K562 (cell line): ENCODE measurements around the gene NFIL3. TPM values are rescaled to one million over a fixed set of nuclear protein-coding genes. Genes with fewer than 3 reads are reported as not detected.
A peak's percentile ranks its signal among the peaks of the same experiment; 100 is the strongest.

ENCODE experiments used
- BACH1 ChIP-seq: fragments of 200-800 bp; sonication (Bioruptor generic); IDR thresholded peaks from 2 replicates; pipeline ENCODE4 v1.6.1; 2016; ENCODE audit warnings: missing genetic modification characterization, missing compliant biosample characterization
- CREM ChIP-seq: IDR thresholded peaks from 2 replicates; pipeline ENCODE4 v1.6.1; 2014; ENCODE audit warnings: antibody characterized with exemption, low read depth
- CTBP1 ChIP-seq: fragments of 450-650 bp; IDR thresholded peaks from 2 replicates; pipeline ENCODE4 v1.6.1; 2016; ENCODE audit warnings: borderline replicate concordance
- EZH2 ChIP-seq: IDR thresholded peaks from 2 replicates; pipeline ENCODE4 v1.6.1; 2012; ENCODE audit warnings: low read depth, mild to moderate bottlenecking, inconsistent platforms, low read length, borderline replicate concordance
- FOXJ2 ChIP-seq: fragments of 200-800 bp; sonication (Bioruptor generic); IDR thresholded peaks from 2 replicates; pipeline ENCODE4 v1.6.1; 2016; ENCODE audit warnings: missing genetic modification characterization, missing compliant biosample characterization
- FOXK2 ChIP-seq, 2 experiments: fragments of 450-650 bp; IDR thresholded peaks in 1 of 2; conservative IDR thresholded peaks in 1 of 2; 2 replicates each; pipeline ENCODE4 v1.6.1; 2016; ENCODE audit warnings: low read depth in 2 of 2, mild to moderate bottlenecking in 1 of 2
- HDAC2 ChIP-seq: fragments of 450-650 bp; IDR thresholded peaks from 2 replicates; pipeline ENCODE4 v1.6.1; 2016; ENCODE audit warnings: mild to moderate bottlenecking
- HNRNPK ChIP-seq: fragments of 200-400 bp; formaldehyde crosslinking; IDR thresholded peaks from one replicate; pipeline ENCODE4 v1.6.1; 2018; ENCODE audit warnings: mild to moderate bottlenecking, low read depth, low read length; ENCODE audit not compliant: poor library complexity, severe bottlenecking
- MAZ ChIP-seq, 2 experiments: fragments of 450-650 bp in 1 of 2; sonication (generic) in 1 of 2; formaldehyde crosslinking; IDR thresholded peaks in 1 of 2; conservative IDR thresholded peaks in 1 of 2; 2 replicates each; pipeline versions ENCODE4 v1.4.0 to v1.5.0; 2020; ENCODE audit warnings: mild to moderate bottlenecking in 1 of 2, missing genetic modification reagents in 1 of 2
- MCM2 ChIP-seq: fragments of 450-650 bp; IDR thresholded peaks from 2 replicates; pipeline ENCODE4 v1.6.1; 2017; ENCODE audit warnings: low read depth, mild to moderate bottlenecking
- NFIX ChIP-seq: fragments of 250-450 bp; sonication (Bioruptor Pico); IDR thresholded peaks from 2 replicates; pipeline ENCODE4 v1.4.0; 2020; ENCODE audit warnings: low read depth, mild to moderate bottlenecking, moderate library complexity
- PRMT5 ChIP-seq: sonication (generic); formaldehyde crosslinking; IDR thresholded peaks from 2 replicates; pipeline ENCODE4 v1.5.0; 2020; ENCODE audit warnings: missing genetic modification reagents
- PTRF ChIP-seq: fragments of 450-650 bp; IDR thresholded peaks from 2 replicates; pipeline ENCODE4 v1.6.1; 2016; ENCODE audit warnings: mild to moderate bottlenecking, missing genetic modification characterization, missing compliant biosample characterization
- RBM15 ChIP-seq: fragments of 200-400 bp; formaldehyde crosslinking; IDR thresholded peaks from 2 replicates; pipeline ENCODE4 v1.6.1; 2018; ENCODE audit warnings: mild to moderate bottlenecking, low read length, moderate library complexity; ENCODE audit not compliant: insufficient read depth
- RFX7 ChIP-seq: fragments of 250-450 bp; sonication (Bioruptor Pico); IDR thresholded peaks from 2 replicates; pipeline ENCODE4 v1.5.1; 2021; ENCODE audit warnings: mild to moderate bottlenecking
- SNIP1 ChIP-seq: fragments of 450-650 bp; IDR thresholded peaks from 2 replicates; pipeline ENCODE4 v1.7.1; 2017; ENCODE audit warnings: low read depth, mild to moderate bottlenecking
- STAG1 ChIP-seq: sonication (generic); formaldehyde crosslinking; IDR thresholded peaks from 2 replicates; pipeline ENCODE4 v1.5.0; 2020; ENCODE audit warnings: missing genetic modification reagents, borderline replicate concordance
- TFAM ChIP-seq: fragments of 250-450 bp; sonication (Bioruptor Pico); conservative IDR thresholded peaks from 2 replicates; pipeline ENCODE4 v1.5.0; 2021; ENCODE audit warnings: mild to moderate bottlenecking, moderate library complexity
- ZBED1 ChIP-seq: IDR thresholded peaks from 2 replicates; pipeline ENCODE4 v1.6.1; 2014
- ZNF184 ChIP-seq: sonication (generic); formaldehyde crosslinking; IDR thresholded peaks from 2 replicates; pipeline ENCODE4 v1.5.0; 2020; ENCODE audit warnings: missing genetic modification reagents
- ZNF445 ChIP-seq: fragments of 250-450 bp; sonication (Bioruptor Pico); IDR thresholded peaks from 2 replicates; pipeline ENCODE4 v1.4.0; 2020; ENCODE audit warnings: low read depth, mild to moderate bottlenecking, moderate library complexity
- ZNF707 ChIP-seq: fragments of 250-450 bp; sonication (Bioruptor Pico); conservative IDR thresholded peaks from 2 replicates; pipeline ENCODE4 v1.8.0; 2022; ENCODE audit warnings: inconsistent platforms, mild to moderate bottlenecking, moderate library complexity
- polyA plus RNA-seq, 8 experiments: library from polyadenylated mRNA; depleted of rRNA in 4 of 8; stranded (reverse) in 5 of 8; unstranded in 3 of 8; fragments of >200 nt; fragmentation: Nextera tagmentation in 2 of 8; fragmentation: Illumina TruSeq in 1 of 8; extraction: Ambion mirVana in 2 of 8; extraction: Trizol in 1 of 8; gene quantifications; 2 replicates each; pipeline versions ENCODE4 v1.2.1 to v1.2.3, GENCODE V29; 2011 to 2014; ENCODE audit warnings: inconsistent platforms in 1 of 8, missing spikeins in 1 of 8
- total RNA-seq, 7 experiments: library from RNA; depleted of rRNA in 6 of 7; stranded (reverse); fragments of >200 nt in 6 of 7; fragmentation: Illumina TruSeq in 2 of 7; extraction: Trizol in 2 of 7; gene quantifications; 2 replicates each; pipeline versions ENCODE4 v1.2.1 to v1.2.3, GENCODE V29; 2011 to 2021; ENCODE audit warnings: low replicate concordance in 1 of 7
- TF ChIP-seq, protein P1 (sequence below), 2 experiments: IDR thresholded peaks in 1 of 2; conservative IDR thresholded peaks in 1 of 2; 2 replicates each; pipeline ENCODE4 v1.6.1; 2016; ENCODE audit warnings: low read depth in 2 of 2, mild to moderate bottlenecking in 1 of 2, missing compliant biosample characterization in 1 of 2, missing genetic modification characterization in 1 of 2, moderate library complexity in 1 of 2

The NFIL3 gene
- total and polyA plus RNA-seq, 9 of the 15 experiments (the other 6 are each of a cell fraction or from before 2014, with no cell fraction given), result 3.2 to 16.1 (median 9.3) TPM

DNA sequence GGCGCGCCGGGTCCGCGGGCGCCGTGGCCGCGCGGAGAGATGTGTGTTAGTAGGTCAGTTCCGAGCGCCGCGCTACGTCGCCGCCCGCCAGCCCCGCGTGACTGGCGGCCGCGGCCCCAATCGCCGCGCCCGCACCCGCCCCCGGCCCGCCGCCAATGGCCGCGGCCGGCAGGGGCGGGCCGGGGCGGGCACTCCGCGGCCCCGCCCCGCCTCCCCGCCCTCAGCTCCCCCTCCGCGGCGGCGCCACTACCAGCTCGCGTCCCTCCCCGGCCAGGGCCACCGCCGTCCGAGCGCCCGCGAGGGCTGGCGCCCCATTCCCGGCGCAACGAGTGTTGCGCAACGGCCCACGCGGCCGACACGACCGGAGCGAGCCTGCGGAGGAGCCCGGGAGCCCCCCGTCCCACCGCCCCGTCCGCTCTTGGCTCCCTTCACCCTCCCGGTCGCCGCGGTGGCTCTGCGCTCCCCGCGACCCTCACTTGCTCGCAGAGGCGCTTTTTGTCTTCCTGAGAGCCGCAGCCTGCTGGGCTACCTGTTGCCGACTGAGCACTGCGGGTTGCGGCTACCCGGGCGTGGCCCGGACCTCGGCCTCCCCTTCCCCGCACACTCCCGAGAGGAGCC lies at the start of gene NFIL3 (continued):
- no peak for TF ChIP-seq FOXJ2 (tag)
- no peak for TF ChIP-seq ZNF445
- peak; percentile 87 for TF ChIP-seq CREM
- TF ChIP-seq MAZ (CRISPR knock-in tag; conservative IDR thresholded peaks at IDR 0.05 in 1 of 2, IDR thresholded peaks at IDR 0.05 in 1 of 2), result peak in 1 of 2 experiments; percentile 63; a peak in 2 of 4 replicates
- TF ChIP-seq MCM2, result no peak
- TF ChIP-seq TFAM (CRISPR knock-in tag), result no peak
- no peak for TF ChIP-seq PRMT5
- no peak for TF ChIP-seq FOXK2 (conservative IDR thresholded peaks at IDR 0.05 in 1 of 2, IDR thresholded peaks at IDR 0.05 in 1 of 2; ENCODE audit: low read depth in 2 of 2)
- TF ChIP-seq ZBED1, result no peak
- TF ChIP-seq ZNF707 (CRISPR knock-in tag), result no peak
- no peak for TF ChIP-seq SNIP1
- TF ChIP-seq ZNF184 (CRISPR knock-in tag), result no peak
- TF ChIP-seq HDAC2, result no peak
- peak; percentile 11; the same call in 1 of the 2 replicates for TF ChIP-seq CTBP1
- no peak for TF ChIP-seq PTRF
- TF ChIP-seq HNRNPK, result no peak
- TF ChIP-seq NFIX, result no peak
- TF ChIP-seq EZH2, result no peak
- TF ChIP-seq STAG1 (CRISPR knock-in tag), result no peak; the same call in 1 of the 2 replicates
- TF ChIP-seq RFX7 (CRISPR knock-in tag), result no peak
- no peak for TF ChIP-seq RBM15
- no peak for TF ChIP-seq BACH1 (tag)
- TF ChIP-seq, protein P1, sequence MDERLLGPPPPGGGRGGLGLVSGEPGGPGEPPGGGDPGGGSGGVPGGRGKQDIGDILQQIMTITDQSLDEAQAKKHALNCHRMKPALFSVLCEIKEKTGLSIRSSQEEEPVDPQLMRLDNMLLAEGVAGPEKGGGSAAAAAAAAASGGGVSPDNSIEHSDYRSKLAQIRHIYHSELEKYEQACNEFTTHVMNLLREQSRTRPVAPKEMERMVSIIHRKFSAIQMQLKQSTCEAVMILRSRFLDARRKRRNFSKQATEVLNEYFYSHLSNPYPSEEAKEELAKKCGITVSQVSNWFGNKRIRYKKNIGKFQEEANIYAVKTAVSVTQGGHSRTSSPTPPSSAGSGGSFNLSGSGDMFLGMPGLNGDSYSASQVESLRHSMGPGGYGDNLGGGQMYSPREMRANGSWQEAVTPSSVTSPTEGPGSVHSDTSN (CRISPR knock-in tag; IDR thresholded peaks at IDR 0.05; ENCODE audit: low read depth), result 0 out of 2 replicates have a peak, but pooled peaks have one; percentile 18
- TF ChIP-seq, protein P1 (tag; conservative IDR thresholded peaks at IDR 0.05; ENCODE audit: low read depth), result no peak
